GM12878 (cell line): Measurements from ENCODE around the gene DAB2. TPM values are rescaled to one million over a fixed set of nuclear protein-coding genes. Genes with fewer than 3 reads are reported as not detected.

ENCODE experiments used
- ATAC-seq: fragments of 200-7000 bp; cut with Tn5 transposase; 3 replicates; pipeline ENCODE4 v1.9.1; 2020; ENCODE audit warnings: mild to moderate bottlenecking, moderate library complexity
- BruUV-seq: library from RNA; stranded (reverse); fragments of 400-500 nt; replicated peaks from 2 replicates; lab custom pipeline; 2021; lab: Mats Ljungman, UMichigan
- CTCF ChIA-PET: fragments of 300-600 bp; sonication (Branson Sonifier 250); formaldehyde crosslinking; extraction: SDS; loops from one replicate; lab custom pipeline; 2021; ENCODE audit warnings: inconsistent platforms; lab: Yijun Ruan, JAX
- POLR2A ChIA-PET: fragments of 350-600 bp; formaldehyde crosslinking; extraction: SDS; loops from one replicate; lab custom pipeline; 2021; ENCODE audit warnings: inconsistent platforms; lab: Charles Lee
- RAD21 ChIA-PET: fragments of 300-600 bp; sonication (Branson Sonifier 250); formaldehyde crosslinking; loops from one replicate; lab custom pipeline; 2023; ENCODE audit warnings: antibody characterized with exemption; ENCODE audit not compliant: unreplicated experiment; lab: Charles Lee
- SMC1A ChIA-PET: fragments of 300-600 bp; sonication (Branson Sonifier 250); formaldehyde crosslinking; loops from one replicate; lab custom pipeline; 2023; ENCODE audit not compliant: unreplicated experiment, uncharacterized antibody; lab: Charles Lee
- DNase-seq: peaks from one replicate; pipeline ENCODE4 v3.0.0-alpha.2; 2011; ENCODE audit warnings: low read depth, low spot score
- FAIRE-seq: peaks from 3 replicates; lab custom pipeline; 2011; peaks lifted over from hg19 to GRCh38; lab: Jason Lieb, UNC
- H2AFZ ChIP-seq: 2 replicates; pipeline ENCODE4 v1.6.0; 2011; ENCODE audit warnings: low read depth, low read length, control low read depth; ENCODE audit not compliant: control insufficient read depth
- H3K27ac ChIP-seq: 2 replicates; pipeline ENCODE4 v1.5.1; 2011; ENCODE audit warnings: control low read depth; ENCODE audit not compliant: control insufficient read depth, insufficient read depth
- H3K27me3 ChIP-seq, 2 experiments: replicated peaks in 1 of 2; 2 replicates each; pipeline versions ENCODE4 v1.6.0 to v1.6.1; 2011; ENCODE audit warnings: low read length in 1 of 2; ENCODE audit not compliant: control insufficient read depth in 2 of 2, insufficient read depth in 2 of 2
- H3K36me3 ChIP-seq, 2 experiments: 2 replicates each; pipeline ENCODE4 v1.5.1; 2011; ENCODE audit warnings: low read length in 1 of 2; ENCODE audit not compliant: control insufficient read depth in 2 of 2, insufficient read depth in 2 of 2
- H3K4me1 ChIP-seq: 2 replicates; pipeline ENCODE4 v1.6.1; 2011; ENCODE audit warnings: mild to moderate bottlenecking, low read length, moderate library complexity, mixed read lengths; ENCODE audit not compliant: control insufficient read depth, insufficient read depth
- H3K4me2 ChIP-seq: 2 replicates; pipeline ENCODE4 v1.6.0; 2011; ENCODE audit warnings: control low read depth; ENCODE audit not compliant: control insufficient read depth, insufficient read depth
- H3K4me3 ChIP-seq: fragments of 200-600 bp; sonication (generic); 2 replicates; pipeline ENCODE4 v1.5.1; 2016
- H3K79me2 ChIP-seq: 2 replicates; pipeline ENCODE4 v1.6.0; 2011; ENCODE audit warnings: low read length; ENCODE audit not compliant: control insufficient read depth, insufficient read depth
- H3K9ac ChIP-seq: 2 replicates; pipeline ENCODE4 v1.8.0; 2011; ENCODE audit warnings: low read length, control low read depth, mixed read lengths; ENCODE audit not compliant: control insufficient read depth, insufficient read depth
- H3K9me3 ChIP-seq: replicated peaks from 3 replicates; pipeline ENCODE4 v1.5.1; 2011; ENCODE audit warnings: mild to moderate bottlenecking, low read length; ENCODE audit not compliant: control insufficient read depth, insufficient read depth
- H4K20me1 ChIP-seq: 2 replicates; pipeline ENCODE4 v1.6.0; 2011; ENCODE audit not compliant: control insufficient read depth, insufficient read depth
- BRCA1 ChIP-seq: IDR thresholded peaks from 2 replicates; pipeline ENCODE4 v1.6.1; 2011; ENCODE audit warnings: low read depth, low read length, improper control_type of control experiment
- IKZF1 ChIP-seq: fragments of 450-650 bp; conservative IDR thresholded peaks from 2 replicates; pipeline ENCODE4 v1.6.1; 2017; ENCODE audit warnings: antibody characterized with exemption, mild to moderate bottlenecking
- IRF5 ChIP-seq: fragments of 450-650 bp; IDR thresholded peaks from 2 replicates; pipeline ENCODE4 v1.6.1; 2017; ENCODE audit warnings: borderline replicate concordance
- JUNB ChIP-seq: IDR thresholded peaks from 2 replicates; pipeline ENCODE4 v1.6.1; 2016; ENCODE audit warnings: antibody characterized with exemption, mild to moderate bottlenecking
- MXI1 ChIP-seq: fragments of 150-350 bp; IDR thresholded peaks from 2 replicates; pipeline ENCODE4 v1.6.1; 2011; ENCODE audit warnings: low read depth, mild to moderate bottlenecking, inconsistent platforms, low read length, improper control_type of control experiment
- NFYA ChIP-seq: IDR thresholded peaks from 2 replicates; pipeline ENCODE4 v1.6.1; 2011; ENCODE audit warnings: low read depth, mild to moderate bottlenecking, low read length, improper control_type of control experiment, borderline replicate concordance
- POLR2A ChIP-seq: IDR thresholded peaks from 2 replicates; pipeline ENCODE4 v1.6.1; 2011; ENCODE audit warnings: low read depth, mild to moderate bottlenecking, low read length
- RB1 ChIP-seq: fragments of 450-650 bp; formaldehyde crosslinking; IDR thresholded peaks from 2 replicates; pipeline ENCODE4 v1.6.1; 2017; ENCODE audit warnings: mild to moderate bottlenecking, borderline replicate concordance
- SP1 ChIP-seq: IDR thresholded peaks from one replicate; pipeline ENCODE4 v1.6.1; 2011; ENCODE audit warnings: low read depth, low read length
- STAT3 ChIP-seq: IDR thresholded peaks from 2 replicates; pipeline ENCODE4 v1.6.1; 2011; ENCODE audit warnings: low read depth, low read length, improper control_type of control experiment
- USF2 ChIP-seq: IDR thresholded peaks from 2 replicates; pipeline ENCODE4 v1.6.1; 2011; ENCODE audit warnings: low read depth, low read length, improper control_type of control experiment, borderline replicate concordance
- ZBTB11 ChIP-seq: fragments of 450-650 bp; formaldehyde crosslinking; IDR thresholded peaks from 2 replicates; pipeline ENCODE4 v1.5.0; 2022; ENCODE audit warnings: mild to moderate bottlenecking, missing genetic modification characterization
- ZNF217 ChIP-seq: fragments of 450-650 bp; IDR thresholded peaks from 2 replicates; pipeline ENCODE4 v1.6.1; 2017; ENCODE audit warnings: antibody characterized with exemption, mild to moderate bottlenecking
- WGBS: methylation state at CpG from one replicate; pipeline ENCODE4 v1.1.6; 2016; ENCODE audit warnings: low lambda C conversion rate; ENCODE audit not compliant: insufficient replicate concordance, insufficient coverage; ENCODE audit errors: missing lambda C conversion rate; 5-methylcytosine and 5-hydroxymethylcytosine counted together
- in situ Hi-C: fragments of 300-500 bp; cut with MboI; formaldehyde crosslinking; loops from 9 replicates; pipeline ENCODE4 v1.14.3; 2018; ENCODE audit warnings: mixed read lengths
- intact Hi-C: fragments of 100-400 bp; cut with micrococcal nuclease; formaldehyde crosslinking; loops from one replicate; pipeline ENCODE4 v1.14.2; 2022; ENCODE audit not compliant: unreplicated experiment
- polyA plus RNA-seq, 11 experiments: library from polyadenylated mRNA; depleted of rRNA in 4 of 11; unstranded in 6 of 11; stranded (reverse) in 5 of 11; fragments of >200 nt; fragmentation: Nextera tagmentation in 4 of 11; fragmentation: Illumina TruSeq in 1 of 11; extraction: Ambion mirVana in 4 of 11; extraction: Trizol in 1 of 11; gene quantifications; 1 replicate in 1 of 11; 2 replicates in 10 of 11; pipeline versions ENCODE4 v1.2.1 to v1.2.3, GENCODE V29; 2011 to 2016; ENCODE audit warnings: inconsistent platforms in 2 of 11, missing spikeins in 2 of 11, low read depth in 1 of 11
- total RNA-seq, 4 experiments: library from RNA; depleted of rRNA in 3 of 4; stranded (reverse); fragments of >200 nt in 3 of 4; fragmentation: Illumina TruSeq in 1 of 4; extraction: Trizol in 1 of 4; gene quantifications; 2 replicates each; pipeline versions ENCODE4 v1.2.1 to v1.2.3, GENCODE V29; 2013 to 2021

Gene DAB2
- total and polyA plus RNA-seq, 10 of the 15 experiments (the other 5 are each of a cell fraction or from before 2014, with no cell fraction given) = 0.05 to 0.23 (median 0.11) TPM; not detected in 7

GRCh38 chr5:39471836-39472508 is 47.2 kb upstream of the DAB2 start:
- no peak overlapping the region for H3K4me2 ChIP-seq
- POLR2A ChIA-PET = no interaction called here
- intact Hi-C loops = no loop called here
- 13% methylated on average over 3 of the region's 3 CpGs for WGBS
- TF ChIP-seq NFYA (no peak), POLR2A (no peak), JUNB (no peak), MXI1 (no peak), RB1 (no peak), IKZF1 (no peak), IRF5 (no peak), USF2 (no peak), ZNF217 (no peak), STAT3 (no peak), BRCA1 (no peak), ZBTB11 (no peak), SP1 (no peak)
- TF ChIP-seq, all 136 proteins: peak for 0
- no peaks in the 10 kb centered on the region for H3K4me1 ChIP-seq
- H3K36me3 ChIP-seq = no peaks in the 10 kb centered on the region
- no peak for DNase-seq
- no peak overlapping the region for H3K4me3 ChIP-seq
- H3K79me2 ChIP-seq = no peaks in the 10 kb centered on the region
- FAIRE-seq = no peak
- CTCF ChIA-PET = no interaction called here
- no peaks in the 10 kb centered on the region for H3K9me3 ChIP-seq
- SMC1A ChIA-PET = no interaction called here
- no peak overlapping the region for H3K27ac ChIP-seq
- no peaks in the 10 kb centered on the region for H3K27me3 ChIP-seq
- no peaks in the 10 kb centered on the region for H4K20me1 ChIP-seq
- H2AFZ ChIP-seq = no peak overlapping the region
- ATAC-seq = no peak
- no TSS peak for BruUV-seq
- in situ Hi-C loops = no loop called here
- H3K9ac ChIP-seq = no peak overlapping the region
- RAD21 ChIA-PET = no interaction called here
